Thyroid gland (tissue), 4 donors: Measurements from ENCODE around the gene SIRPB2. TPM values are rescaled to one million over a fixed set of nuclear protein-coding genes. Genes with fewer than 3 reads are reported as not detected.

Experiments used
- DNase-seq, 2 donors: peaks; one replicate each; pipeline ENCODE4 v3.0.0-alpha.2; 2019
- H3K27ac ChIP-seq, 3 donors: fragments of 200-600 bp; sonication (generic); 1 replicate in 2 of 3; 2 replicates in 1 of 3; pipeline ENCODE4 v1.5.1; 2016 to 2019; ENCODE audit warnings: mild to moderate bottlenecking in 1 of 3, moderate library complexity in 1 of 3
- H3K27me3 ChIP-seq: fragments of 200-600 bp; sonication (generic); one replicate; pipeline ENCODE4 v1.5.1; 2019
- H3K36me3 ChIP-seq, 2 donors: fragments of 200-600 bp; sonication (generic); one replicate each; pipeline ENCODE4 v1.5.1; 2016 to 2019
- H3K4me1 ChIP-seq, 2 donors: fragments of 200-600 bp; sonication (generic); one replicate each; pipeline ENCODE4 v1.5.1; 2017 to 2019
- H3K4me3 ChIP-seq, 3 donors: fragments of 200-600 bp; sonication (generic); replicated peaks in 1 of 3; 1 replicate in 2 of 3; 2 replicates in 1 of 3; pipeline ENCODE4 v1.5.1; 2016; ENCODE audit warnings: mild to moderate bottlenecking in 1 of 3
- H3K9me3 ChIP-seq: fragments of 200-600 bp; sonication (generic); one replicate; pipeline ENCODE4 v1.5.1; 2017
- POLR2A ChIP-seq, 2 donors: fragments of 450-650 bp; IDR thresholded peaks; one replicate each; pipeline ENCODE4 v1.6.1; 2017; ENCODE audit warnings: antibody characterized with exemption in 2 of 2, mild to moderate bottlenecking in 2 of 2, moderate library complexity in 1 of 2
- WGBS, 2 donors: methylation state at CpG; one replicate each; pipeline ENCODE4 v1.1.5; 2017; 5-methylcytosine and 5-hydroxymethylcytosine counted together
- intact Hi-C: fragments of 100-400 bp; cut with DNase I; formaldehyde crosslinking; loops from one replicate; pipeline ENCODE4 v1.15.1; 2023
- total RNA-seq, 4 donors: library from RNA; depleted of rRNA; stranded (reverse); fragments of >200 nt; gene quantifications; one replicate each; pipeline ENCODE4 v1.2.3, GENCODE V29; 2016
- TF ChIP-seq, protein P1 (sequence below), 6 experiments: fragments of 200-600 bp in 3 of 6; fragments of 450-650 bp in 3 of 6; sonication (generic) in 3 of 6; IDR thresholded peaks; one replicate each; pipeline ENCODE4 v1.5.1; 2016 to 2019; ENCODE audit warnings: antibody characterized with exemption in 6 of 6, mild to moderate bottlenecking in 2 of 6, inconsistent platforms in 1 of 6, moderate library complexity in 1 of 6

SIRPB2 gene
- total RNA-seq, 4 donors from 2014 or later, result 1.3 to 4.5 (median 2.3) TPM

DNA sequence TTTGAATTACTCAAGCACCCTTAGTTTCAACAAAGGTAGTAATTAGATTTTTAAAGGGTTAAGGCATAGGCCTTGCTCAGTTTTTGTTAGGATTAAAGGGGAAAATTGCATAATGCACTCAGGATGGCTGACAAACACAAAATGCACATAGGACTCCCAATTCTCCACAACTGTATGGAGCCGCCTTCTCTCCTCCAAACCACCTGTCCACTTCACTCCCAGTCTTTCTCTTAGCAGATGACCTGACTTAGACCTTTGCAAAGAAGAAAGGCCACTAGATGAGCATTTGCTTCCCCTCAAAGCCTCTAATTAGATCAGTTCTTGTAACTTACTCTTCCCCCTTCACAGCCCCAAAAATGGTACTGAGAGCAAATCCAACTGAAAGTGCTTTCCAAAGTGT, 44.7 kb downstream of the SIRPB2 start:
- Histone ChIP-seq H3K9me3 (no peaks in the 10 kb centered on the region), H3K27me3 (no peaks in the 10 kb centered on the region), H3K4me3 (no peak overlapping the region), H3K36me3 (peaks cover 86 to 91% of the 10 kb centered on the region in 2 donors), H3K4me1 (no peaks in the 10 kb centered on the region), H3K27ac (no peak overlapping the region)
- WGBS, 2 donors, result 93 to 100% methylated on average over 1 of the region's 1 CpG
- TF ChIP-seq, protein P1, sequence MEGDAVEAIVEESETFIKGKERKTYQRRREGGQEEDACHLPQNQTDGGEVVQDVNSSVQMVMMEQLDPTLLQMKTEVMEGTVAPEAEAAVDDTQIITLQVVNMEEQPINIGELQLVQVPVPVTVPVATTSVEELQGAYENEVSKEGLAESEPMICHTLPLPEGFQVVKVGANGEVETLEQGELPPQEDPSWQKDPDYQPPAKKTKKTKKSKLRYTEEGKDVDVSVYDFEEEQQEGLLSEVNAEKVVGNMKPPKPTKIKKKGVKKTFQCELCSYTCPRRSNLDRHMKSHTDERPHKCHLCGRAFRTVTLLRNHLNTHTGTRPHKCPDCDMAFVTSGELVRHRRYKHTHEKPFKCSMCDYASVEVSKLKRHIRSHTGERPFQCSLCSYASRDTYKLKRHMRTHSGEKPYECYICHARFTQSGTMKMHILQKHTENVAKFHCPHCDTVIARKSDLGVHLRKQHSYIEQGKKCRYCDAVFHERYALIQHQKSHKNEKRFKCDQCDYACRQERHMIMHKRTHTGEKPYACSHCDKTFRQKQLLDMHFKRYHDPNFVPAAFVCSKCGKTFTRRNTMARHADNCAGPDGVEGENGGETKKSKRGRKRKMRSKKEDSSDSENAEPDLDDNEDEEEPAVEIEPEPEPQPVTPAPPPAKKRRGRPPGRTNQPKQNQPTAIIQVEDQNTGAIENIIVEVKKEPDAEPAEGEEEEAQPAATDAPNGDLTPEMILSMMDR (IDR thresholded peaks at IDR 0.05), result no peak
- no peak for DNase-seq
- intact Hi-C loops, result no loop called here

DNA sequence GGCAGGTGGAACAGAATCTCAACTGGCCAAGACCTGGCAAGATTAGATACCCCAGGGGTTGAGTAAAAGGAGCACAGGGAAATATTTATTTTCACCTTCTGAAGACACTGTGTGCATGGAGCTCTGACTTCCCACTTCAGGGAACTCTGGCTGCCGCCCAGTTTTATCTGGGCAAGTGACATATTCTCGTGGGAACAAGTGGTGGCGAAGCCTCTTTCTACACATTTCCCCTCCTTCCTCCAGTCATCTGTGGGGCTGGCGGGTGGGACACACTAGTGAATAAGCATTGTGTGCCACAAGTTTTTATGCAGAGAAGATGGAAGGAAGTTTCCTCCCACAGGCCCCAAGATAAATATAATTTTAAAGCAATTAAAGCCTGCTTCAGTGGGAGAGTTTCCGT, 48.1 kb downstream of the SIRPB2 start:
- Histone ChIP-seq H3K9me3 (no peaks in the 10 kb centered on the region), H3K4me1 (no peaks in the 10 kb centered on the region), H3K27me3 (no peaks in the 10 kb centered on the region), H3K36me3 (peaks cover 54 to 60% of the 10 kb centered on the region in 2 donors), H3K27ac (no peak overlapping the region), H3K4me3 (no peak overlapping the region)
- intact Hi-C loops, result no loop called here
- no peak for DNase-seq
- WGBS, 2 donors, result 73 to 80% methylated on average over 5 of the region's 5 CpGs
- no peak for TF ChIP-seq POLR2A (IDR thresholded peaks at IDR 0.05)
- TF ChIP-seq, protein P1 (IDR thresholded peaks at IDR 0.05), result no peak

DNA sequence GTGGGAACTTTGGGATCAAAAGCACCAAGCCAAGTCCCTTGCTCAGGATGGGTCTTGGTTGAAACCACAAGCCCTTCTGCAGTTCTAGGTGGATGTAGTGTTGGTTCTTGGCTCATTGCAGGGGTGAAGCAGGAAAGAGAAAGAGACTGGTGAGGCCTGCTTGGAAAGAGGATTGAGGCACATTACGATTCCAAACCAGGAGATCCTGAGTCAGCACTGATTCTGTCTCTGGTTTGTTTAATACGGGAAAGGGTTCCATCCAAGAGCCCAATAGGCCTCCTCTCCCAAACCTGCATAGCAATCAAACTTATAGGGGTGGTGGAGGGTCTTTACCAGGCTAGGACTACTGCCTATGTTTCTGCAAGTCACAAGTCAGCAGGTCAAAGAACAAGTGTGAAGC, 48.9 kb downstream of the SIRPB2 start:
- 91 to 95% methylated on average over 2 of the region's 2 CpGs for WGBS, 2 donors
- H3K4me3 ChIP-seq, result no peak overlapping the region
- H3K27me3 ChIP-seq, result no peaks in the 10 kb centered on the region
- no peak for TF ChIP-seq POLR2A (IDR thresholded peaks at IDR 0.05)
- TF ChIP-seq, protein P1 (IDR thresholded peaks at IDR 0.05), result no peak
- no peak for DNase-seq
- intact Hi-C loops, result no loop called here
- peaks cover 50 to 52% of the 10 kb centered on the region in 2 donors for H3K36me3 ChIP-seq
- H3K27ac ChIP-seq, result no peak overlapping the region
- no peaks in the 10 kb centered on the region for H3K4me1 ChIP-seq
- H3K9me3 ChIP-seq, result no peaks in the 10 kb centered on the region

- TF ChIP-seq POLR2A (IDR thresholded peaks at IDR 0.05), result no peak
- TF ChIP-seq, protein P1 (IDR thresholded peaks at IDR 0.05), result no peak
- intact Hi-C loops, result no loop called here
- Histone ChIP-seq H3K9me3 (no peaks in the 10 kb centered on the region), H3K27me3 (no peaks in the 10 kb centered on the region), H3K27ac (no peak overlapping the region), H3K36me3 (peaks cover 39 to 41% of the 10 kb centered on the region in 2 donors), H3K4me1 (no peaks in the 10 kb centered on the region), H3K4me3 (no peak overlapping the region)
- DNase-seq, result no peak
- 69 to 97% methylated on average over 3 of the region's 3 CpGs for WGBS, 2 donors
These were observed 50.1 kb downstream of the SIRPB2 start for GRCh38 chr20:1441133-1441532.

GRCh38 chr20:1440024-1440423, 51.2 kb downstream of the SIRPB2 start:
- 71 to 86% methylated on average over 5 to 6 of the region's 6 CpGs for WGBS, 2 donors
- peaks cover 28 to 30% of the 10 kb centered on the region in 2 donors for H3K36me3 ChIP-seq
- DNase-seq, result no peak
- intact Hi-C loops, result no loop called here
- no peaks in the 10 kb centered on the region for H3K4me1 ChIP-seq
- H3K9me3 ChIP-seq, result no peaks in the 10 kb centered on the region
- H3K4me3 ChIP-seq, result no peak overlapping the region
- no peaks in the 10 kb centered on the region for H3K27me3 ChIP-seq
- no peak overlapping the region for H3K27ac ChIP-seq
- TF ChIP-seq, protein P1 (IDR thresholded peaks at IDR 0.05), result no peak
- no peak for TF ChIP-seq POLR2A (IDR thresholded peaks at IDR 0.05)
